ENCODE results near the gene LRRC59. TPM values are rescaled to one million over a fixed set of nuclear protein-coding genes. Genes with fewer than 3 reads are reported as not detected.

The LRRC59 gene
- total and polyA plus RNA-seq, 2 of the 8 experiments (the other 6 are each of a cell fraction or from before 2014, with no cell fraction given) = 48.3 to 117 TPM

- Histone ChIP-seq H4K20me1 (replicated peaks in 1 of 2; ENCODE audit: control insufficient read depth in 1 of 2, insufficient read depth in 2 of 2, low read length in 2 of 2) (no peaks in the 10 kb centered on the region), H2BK20ac (ENCODE audit: low read length) (no peak overlapping the region), H3K79me2 (ENCODE audit: control insufficient read depth in 1 of 2, insufficient read depth in 2 of 2, low read length in 2 of 2) (no peaks in the 10 kb centered on the region), H3K23me2 (ENCODE audit: low read depth, low read length) (no peaks in the 10 kb centered on the region), H2BK120ac (replicated peaks; ENCODE audit: low read depth, low read length) (no peak overlapping the region), H3K18ac (ENCODE audit: extremely low read depth, low read length) (no peak overlapping the region), H3K36me3 (ENCODE audit: control insufficient read depth in 2 of 4, insufficient read depth in 4 of 4, low read length in 3 of 4) (no peaks in the 10 kb centered on the region), H4K91ac (replicated peaks; ENCODE audit: insufficient read length, low read length) (no peak overlapping the region), H3K4ac (replicated peaks; ENCODE audit: insufficient read length, low read depth, low read length) (no peak overlapping the region), H3K9me3 (ENCODE audit: insufficient read depth in 2 of 2, low read depth in 1 of 2, low read length in 1 of 2) (peaks cover 4% of the 10 kb centered on the region in 2 experiments; a peak in 2 of 4 replicates), H3K56ac (replicated peaks; ENCODE audit: insufficient read length, low read depth, low read length) (no peak overlapping the region), H4K5ac (ENCODE audit: insufficient read length, low read depth, low read length) (no peak overlapping the region), H3K79me1 (ENCODE audit: low read depth, low read length) (no peaks in the 10 kb centered on the region), H2AFZ (ENCODE audit: low read length) (no peak overlapping the region), H3K4me1 (replicated peaks in 1 of 4; ENCODE audit: control insufficient read depth in 3 of 4, insufficient read depth in 4 of 4, low read length in 3 of 4) (no peaks in the 10 kb centered on the region), H3K27me3 (replicated peaks in 1 of 4; ENCODE audit: control insufficient read depth in 3 of 4, extremely low read depth in 1 of 4, insufficient read depth in 3 of 4, low read length in 3 of 4) (no peaks in the 10 kb centered on the region), H2BK12ac (ENCODE audit: low read depth, low read length) (no peak overlapping the region), H3K27ac (ENCODE audit: low read depth, low read length) (no peak overlapping the region), H3K14ac (ENCODE audit: insufficient read length) (no peak overlapping the region), H3K23ac (ENCODE audit: insufficient read length) (no peak overlapping the region), H2BK5ac (ENCODE audit: low read depth, low read length) (no peak overlapping the region), H3K4me3 (ENCODE audit: extremely low read depth in 1 of 4, insufficient read depth in 2 of 4, low read depth in 3 of 4, low read length in 4 of 4) (no peak overlapping the region), H3K9ac (replicated peaks in 1 of 4; ENCODE audit: extremely low read depth in 1 of 4, low read depth in 3 of 4, low read length in 3 of 4) (no peak overlapping the region), H3K4me2 (ENCODE audit: insufficient read depth in 1 of 2, low read depth in 2 of 2, low read length in 2 of 2) (no peak overlapping the region), H2AK5ac (ENCODE audit: low read depth, low read length) (no peak overlapping the region), H2BK15ac (ENCODE audit: low read length) (no peak overlapping the region), H4K8ac (ENCODE audit: extremely low read depth, insufficient read depth, low read length) (no peak overlapping the region)
- ChIA-PET POLR2A (ENCODE audit: partially characterized antibody) (no interaction called here), CTCF (ENCODE audit: partially characterized antibody) (interaction anchor here (1.2 to 1.7 kb wide), 2 partner anchors 24 to 168 kb away, joined by 4 to 5 read pairs; no protein-coding TSS in a partner anchor)
- FAIRE-seq = no peak
- no peak for DNase-seq (ENCODE audit: low read depth in 1 of 2, low spot score in 2 of 2)
- WGBS, 2 experiments (ENCODE audit: extremely low coverage in 1 of 2, insufficient coverage in 1 of 2, insufficient read length in 1 of 2, insufficient replicate concordance in 2 of 2, low coverage in 1 of 2, low lambda C conversion rate in 2 of 2, missing lambda C conversion rate in 1 of 2) = 92% methylated on average over 2 of the region's 2 CpGs; no CpG with 5 or more reads in 1 of the 2 experiments
- TF ChIP-seq MAFK (IDR thresholded peaks at IDR 0.05; ENCODE audit: low read depth, low read length) (no peak), SP4 (IDR thresholded peaks at IDR 0.05; ENCODE audit: low read length) (no peak), NRF1 (IDR thresholded peaks at IDR 0.05; ENCODE audit: low read depth, low read length) (no peak), NANOG (IDR thresholded peaks at IDR 0.05; ENCODE audit: insufficient read depth, low read depth, low read length, poor library complexity, severe bottlenecking) (no peak), EGR1 (IDR thresholded peaks at IDR 0.05; ENCODE audit: borderline replicate concordance, low read depth, low read length) (no peak), CHD2 (IDR thresholded peaks at IDR 0.05; ENCODE audit: low read length) (no peak)
Observed at GRCh38 chr17:50337956-50338355, 59.4 kb downstream of the LRRC59 start.
